SK-N-SH treated with all-trans-retinoic acid at 6 μM for 48 hours (cell line): Measurements from ENCODE around the gene TRIM72.

Experiments used
- ATAC-seq: fragments of 200-7000 bp; cut with Tn5 transposase; 3 replicates; pipeline ENCODE4 v1.9.1; 2020; ENCODE audit warnings: mild to moderate bottlenecking, moderate library complexity
- ARNTL ChIP-seq: fragments of 450-650 bp; formaldehyde crosslinking; IDR thresholded peaks from 2 replicates; pipeline ENCODE4 v1.5.0; 2020; ENCODE audit warnings: low read depth, mild to moderate bottlenecking, moderate library complexity, borderline replicate concordance
- BACH2 ChIP-seq: fragments of 250-450 bp; sonication (Bioruptor Pico); IDR thresholded peaks from 2 replicates; pipeline ENCODE4 v1.9.0; 2021; ENCODE audit warnings: mild to moderate bottlenecking, borderline replicate concordance
- CREB5 ChIP-seq: fragments of 250-450 bp; sonication (Bioruptor Pico); IDR thresholded peaks from 2 replicates; pipeline ENCODE4 v1.5.1; 2020; ENCODE audit warnings: low read depth, mild to moderate bottlenecking, moderate library complexity
- CSDC2 ChIP-seq: fragments of 250-450 bp; sonication (Bioruptor Pico); IDR thresholded peaks from 2 replicates; pipeline ENCODE4 v1.5.0; 2020; ENCODE audit warnings: mild to moderate bottlenecking, moderate library complexity
- CSRNP3 ChIP-seq: fragments of 250-450 bp; sonication (Bioruptor Pico); IDR thresholded peaks from 2 replicates; pipeline ENCODE4 v1.5.1; 2021; ENCODE audit warnings: mild to moderate bottlenecking, moderate library complexity
- ESRRG ChIP-seq: fragments of 250-450 bp; sonication (Bioruptor Pico); IDR thresholded peaks from 2 replicates; pipeline ENCODE4 v1.6.1; 2021; ENCODE audit warnings: mild to moderate bottlenecking
- ISL1 ChIP-seq: fragments of 250-450 bp; sonication (Bioruptor Pico); IDR thresholded peaks from 2 replicates; pipeline ENCODE4 v2.1.2; 2022; ENCODE audit warnings: mild to moderate bottlenecking, moderate library complexity
- OSR1 ChIP-seq: fragments of 250-450 bp; sonication (Bioruptor Pico); IDR thresholded peaks from 2 replicates; pipeline ENCODE4 v1.8.0; 2022; ENCODE audit warnings: moderate library complexity, mild to moderate bottlenecking, inconsistent platforms
- PATZ1 ChIP-seq: fragments of 250-450 bp; sonication (Bioruptor Pico); IDR thresholded peaks from 2 replicates; pipeline ENCODE4 v1.8.0; 2020; ENCODE audit warnings: mild to moderate bottlenecking, moderate library complexity, borderline replicate concordance
- POU6F1 ChIP-seq: fragments of 250-450 bp; sonication (Bioruptor Pico); IDR thresholded peaks from 2 replicates; pipeline ENCODE4 v1.8.0; 2021; ENCODE audit warnings: low read depth, mild to moderate bottlenecking, moderate library complexity, borderline replicate concordance
- PPARA ChIP-seq: fragments of 250-450 bp; sonication (Bioruptor Pico); IDR thresholded peaks from 2 replicates; pipeline ENCODE4 v1.5.0; 2020; ENCODE audit warnings: mild to moderate bottlenecking, borderline replicate concordance
- SNAI2 ChIP-seq: fragments of 250-450 bp; sonication (Bioruptor Pico); IDR thresholded peaks from 2 replicates; pipeline ENCODE4 v1.5.0; 2020; ENCODE audit warnings: mild to moderate bottlenecking, moderate library complexity
- TCF4 ChIP-seq: fragments of 250-450 bp; sonication (Bioruptor Pico); IDR thresholded peaks from 2 replicates; pipeline ENCODE4 v1.8.0; 2021; ENCODE audit warnings: mild to moderate bottlenecking, moderate library complexity, borderline replicate concordance
- TOX ChIP-seq: fragments of 250-450 bp; sonication (Bioruptor Pico); IDR thresholded peaks from 2 replicates; pipeline ENCODE4 v1.8.0; 2021; ENCODE audit warnings: mild to moderate bottlenecking, moderate library complexity, borderline replicate concordance
- TSHZ2 ChIP-seq: fragments of 250-450 bp; sonication (Bioruptor Pico); IDR thresholded peaks from 2 replicates; pipeline ENCODE4 v1.5.0; 2020; ENCODE audit warnings: mild to moderate bottlenecking, moderate library complexity
- ZC3H10 ChIP-seq: fragments of 250-450 bp; sonication (Bioruptor Pico); IDR thresholded peaks from 2 replicates; pipeline ENCODE4 v1.5.1; 2021; ENCODE audit warnings: mild to moderate bottlenecking, moderate library complexity
- ZFP3 ChIP-seq: fragments of 250-450 bp; sonication (Bioruptor Pico); IDR thresholded peaks from 2 replicates; pipeline ENCODE4 v1.5.0; 2020; ENCODE audit warnings: mild to moderate bottlenecking, moderate library complexity
- ZFP30 ChIP-seq: fragments of 450-650 bp; formaldehyde crosslinking; IDR thresholded peaks from 2 replicates; pipeline ENCODE4 v1.5.0; 2022; ENCODE audit warnings: mild to moderate bottlenecking, moderate library complexity
- ZNF565 ChIP-seq: fragments of 450-650 bp; formaldehyde crosslinking; conservative IDR thresholded peaks from 2 replicates; pipeline ENCODE4 v1.5.0; 2020; ENCODE audit warnings: low read depth, mild to moderate bottlenecking, moderate library complexity
- ZNF8 ChIP-seq: fragments of 450-650 bp; formaldehyde crosslinking; IDR thresholded peaks from 2 replicates; pipeline ENCODE4 v1.5.0; 2020; ENCODE audit warnings: mild to moderate bottlenecking, moderate library complexity

TRIM72 gene

GRCh38 chr16:31221357-31222160 lies 7.6 kb downstream of the TRIM72 start:
- ATAC-seq: no peak

GRCh38 chr16:31223044-31223443 lies 9.1 kb downstream of the TRIM72 start:
- no peak for ATAC-seq
- no peak for TF ChIP-seq TOX (CRISPR knock-in tag)
- TF ChIP-seq ZFP30 (CRISPR knock-in tag): no peak
- TF ChIP-seq CREB5 (CRISPR knock-in tag): no peak
- TF ChIP-seq ARNTL: no peak
- TF ChIP-seq CSDC2 (CRISPR knock-in tag): no peak
- TF ChIP-seq TCF4 (CRISPR knock-in tag): no peak
- TF ChIP-seq ESRRG (CRISPR knock-in tag): no peak
- no peak for TF ChIP-seq CSRNP3 (CRISPR knock-in tag)

More at GRCh38 chr16:31221357-31222160, 7.6 kb downstream of the TRIM72 start:
- TF ChIP-seq BACH2 (CRISPR knock-in tag) (no peak), ZC3H10 (CRISPR knock-in tag) (no peak), ZFP3 (CRISPR knock-in tag) (no peak), ISL1 (no peak), CREB5 (CRISPR knock-in tag) (no peak), ZNF8 (CRISPR knock-in tag) (no peak), CSRNP3 (CRISPR knock-in tag) (no peak), SNAI2 (CRISPR knock-in tag) (no peak), PPARA (CRISPR knock-in tag) (no peak), ZFP30 (CRISPR knock-in tag) (no peak), OSR1 (CRISPR knock-in tag) (no peak), ZNF565 (CRISPR knock-in tag) (no peak), PATZ1 (CRISPR knock-in tag) (no peak), POU6F1 (CRISPR knock-in tag) (no peak), TSHZ2 (CRISPR knock-in tag) (no peak), TCF4 (CRISPR knock-in tag) (no peak)
